Measurements from ENCODE around the gene PPT2.
A peak's percentile ranks its signal among the peaks of the same experiment; 100 is the strongest.

DNA sequence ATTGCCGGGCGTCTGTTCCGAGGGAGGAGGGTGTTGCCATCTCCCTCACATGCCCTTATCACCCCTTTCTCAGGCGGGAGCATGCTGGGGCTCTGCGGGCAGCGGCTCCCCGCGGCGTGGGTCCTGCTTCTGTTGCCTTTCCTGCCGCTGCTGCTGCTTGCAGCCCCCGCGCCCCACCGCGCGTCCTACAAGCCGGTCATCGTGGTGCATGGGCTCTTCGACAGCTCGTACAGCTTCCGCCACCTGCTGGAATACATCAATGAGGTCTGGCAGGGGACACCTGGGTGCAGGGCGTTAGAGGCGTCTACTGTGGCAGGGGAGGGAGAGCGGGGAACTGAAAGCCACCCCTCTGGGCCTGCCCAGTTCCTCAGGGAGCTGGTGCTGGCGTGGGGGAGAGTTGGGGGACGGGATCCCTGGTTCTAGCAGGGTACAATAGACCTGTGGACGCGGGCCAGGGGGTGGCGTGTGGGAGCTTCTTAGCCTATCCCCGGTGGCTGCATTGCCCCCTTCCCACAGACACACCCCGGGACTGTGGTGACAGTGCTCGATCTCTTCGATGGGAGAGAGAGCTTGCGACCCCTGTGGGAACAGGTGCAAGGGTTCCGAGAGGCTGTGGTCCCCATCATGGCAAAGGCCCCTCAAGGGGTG lies 697 bp downstream of the PPT2 start:
- peak; percentile 17 to 34 for TF ChIP-seq CTCF (IDR thresholded peaks at IDR 0.05; ENCODE audit: extremely low read depth in 1 of 2, insufficient read depth in 1 of 2, low read depth in 1 of 2, low read length in 2 of 2)
- TF ChIP-seq POLR2A (IDR thresholded peaks at IDR 0.05; ENCODE audit: low read depth, low read length), result no peak
- no peak for TF ChIP-seq EZH2 (IDR thresholded peaks at IDR 0.05; ENCODE audit: borderline replicate concordance, low read depth, low read length, severe bottlenecking)
- no peak for TF ChIP-seq POLR2AphosphoS5 (IDR thresholded peaks at IDR 0.05; ENCODE audit: insufficient read depth, low read depth, low read length)
- no peak for TF ChIP-seq MAX (IDR thresholded peaks at IDR 0.05; ENCODE audit: insufficient read depth, insufficient read length)
- TF ChIP-seq FOS (IDR thresholded peaks at IDR 0.05; ENCODE audit: borderline replicate concordance, insufficient read depth, low read length), result no peak

Data from endothelial cell of umbilical vein (primary cell).